ENCODE measurements around the gene FXYD2. TPM values are rescaled to one million over a fixed set of nuclear protein-coding genes. Genes with fewer than 3 reads are reported as not detected.
"Not testable (repeated sequence)": the region's sequence is repeated elsewhere in the genome, so short reads cannot be mapped to it uniquely, and the experiment has no call there.

Gene FXYD2
- total RNA-seq, 1 donor from 2014 or later: 1.5 TPM

GRCh38 chr11:117820071-117820470 lies 4.5 kb downstream of the FXYD2 start:
- no peak for DNase-seq

DNA sequence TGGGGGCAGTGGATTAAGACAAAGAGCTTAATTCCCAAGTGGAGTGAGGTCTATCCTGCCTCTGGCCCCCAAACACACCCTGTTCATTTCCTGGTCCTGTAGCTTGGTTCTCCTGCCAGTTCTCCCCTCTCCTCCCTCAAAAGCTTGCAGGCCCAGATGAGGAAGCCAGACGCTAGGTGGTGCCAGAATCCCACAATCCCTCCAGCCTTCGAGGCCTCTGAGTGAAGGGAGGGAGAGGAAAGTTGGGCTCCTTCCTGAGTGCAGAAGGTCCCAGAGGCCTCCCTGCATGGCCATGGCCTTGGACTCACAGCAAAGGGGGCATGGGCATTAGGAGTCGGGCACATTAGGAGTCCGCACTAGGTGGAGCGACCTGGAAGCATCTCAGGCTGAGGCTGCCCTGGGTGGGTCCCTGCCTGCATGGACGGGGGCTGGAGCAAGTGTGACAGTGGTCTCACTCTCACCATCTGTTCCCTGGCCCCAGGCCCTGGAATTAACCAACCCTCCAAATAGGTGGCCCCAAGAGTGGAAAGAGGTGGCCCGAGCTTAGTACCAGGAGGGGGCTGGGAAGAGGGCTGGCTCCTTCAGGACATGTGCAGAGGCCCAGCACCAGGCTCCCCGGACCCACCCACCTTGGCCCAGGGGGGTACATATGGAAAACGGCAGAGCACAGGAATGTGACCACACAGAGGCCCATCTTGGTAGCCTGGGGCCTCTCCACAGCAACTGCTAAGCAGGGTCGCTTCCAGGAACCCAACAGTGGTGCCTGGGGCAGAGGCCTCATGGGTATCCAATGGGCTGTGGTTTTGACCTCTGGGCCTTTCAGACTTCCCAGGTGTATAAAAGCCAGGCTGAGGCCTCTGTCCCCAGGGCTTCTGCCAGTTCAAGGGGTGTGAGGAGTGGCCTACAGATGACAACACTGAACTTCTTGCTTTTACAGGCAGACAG lies 5.2 kb downstream of the FXYD2 start:
- peak; percentile 75 for DNase-seq

DNA sequence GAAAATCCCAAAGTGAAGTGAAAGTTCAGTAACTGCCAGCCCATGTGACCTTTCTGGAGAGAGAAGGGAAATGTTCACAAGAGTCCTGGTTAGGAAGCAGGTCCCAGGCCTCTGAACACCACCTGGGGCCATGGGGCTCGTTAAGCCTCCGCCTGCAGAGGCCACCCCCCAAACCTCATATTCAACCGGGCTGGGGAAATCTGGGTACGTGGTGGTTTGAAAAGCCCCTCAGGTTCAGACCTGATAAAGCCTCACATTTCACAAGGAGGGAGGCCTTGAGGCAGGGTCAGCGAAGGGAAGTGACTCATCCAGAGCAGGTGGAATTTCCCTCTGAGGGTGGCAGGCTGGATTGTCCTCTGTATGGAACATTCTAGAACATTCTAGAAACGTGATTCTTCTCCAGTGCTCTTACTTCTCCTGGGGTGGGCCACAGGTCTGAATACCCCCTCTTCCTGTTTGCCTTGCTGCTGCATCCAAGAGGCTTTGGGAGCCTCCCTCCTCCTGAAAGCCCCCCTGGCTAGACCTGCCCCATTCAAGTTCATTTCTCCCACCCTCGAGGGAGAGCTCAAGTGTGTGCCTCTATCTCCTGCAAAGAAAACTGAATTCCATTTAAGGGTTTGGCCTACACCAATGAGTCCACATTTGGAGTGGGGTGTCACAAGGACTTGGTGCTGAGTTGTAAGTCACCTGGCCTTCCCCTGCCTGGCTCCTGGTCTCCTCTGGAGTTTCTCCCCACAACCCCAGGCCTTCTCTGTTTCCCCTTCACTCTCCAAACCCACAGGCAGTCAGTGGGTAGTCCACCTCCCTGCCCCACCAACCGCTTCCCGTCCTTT lies 6.3 kb downstream of the FXYD2 start:
- no peak for DNase-seq

DNA sequence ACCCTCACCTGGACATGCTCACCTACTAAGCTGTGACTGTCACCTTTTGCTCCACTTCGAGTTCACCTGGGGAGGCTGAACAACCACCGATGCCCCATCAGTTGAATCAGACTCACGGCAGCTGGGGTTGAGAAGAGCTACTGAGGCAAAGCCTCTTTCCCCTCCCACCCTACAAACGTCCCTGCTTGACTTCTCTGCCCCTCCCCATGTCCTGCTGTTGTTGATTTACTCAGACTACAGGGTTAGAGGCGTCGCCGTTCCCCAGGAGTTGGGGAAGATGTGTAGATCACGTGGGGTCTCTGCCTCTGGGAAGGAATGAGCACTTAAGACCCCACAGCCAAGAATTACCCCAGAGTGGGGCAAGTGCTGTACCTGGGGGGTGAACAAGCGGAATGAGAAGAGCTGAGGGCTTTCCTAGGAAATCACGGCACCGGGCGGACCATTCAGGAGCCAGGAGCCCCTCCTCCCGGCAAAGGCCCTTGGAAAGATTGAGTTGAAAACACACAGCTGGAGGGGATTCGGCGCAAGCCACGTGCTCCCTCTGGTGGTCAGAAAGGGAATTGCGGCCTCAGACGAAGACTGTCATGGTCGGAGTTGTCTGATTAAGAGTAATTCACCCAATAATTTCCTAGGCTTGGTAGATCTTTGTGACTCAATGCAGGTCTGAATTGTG lies 7.0 kb downstream of the FXYD2 start:
- DNase-seq: peak; percentile 90

DNA sequence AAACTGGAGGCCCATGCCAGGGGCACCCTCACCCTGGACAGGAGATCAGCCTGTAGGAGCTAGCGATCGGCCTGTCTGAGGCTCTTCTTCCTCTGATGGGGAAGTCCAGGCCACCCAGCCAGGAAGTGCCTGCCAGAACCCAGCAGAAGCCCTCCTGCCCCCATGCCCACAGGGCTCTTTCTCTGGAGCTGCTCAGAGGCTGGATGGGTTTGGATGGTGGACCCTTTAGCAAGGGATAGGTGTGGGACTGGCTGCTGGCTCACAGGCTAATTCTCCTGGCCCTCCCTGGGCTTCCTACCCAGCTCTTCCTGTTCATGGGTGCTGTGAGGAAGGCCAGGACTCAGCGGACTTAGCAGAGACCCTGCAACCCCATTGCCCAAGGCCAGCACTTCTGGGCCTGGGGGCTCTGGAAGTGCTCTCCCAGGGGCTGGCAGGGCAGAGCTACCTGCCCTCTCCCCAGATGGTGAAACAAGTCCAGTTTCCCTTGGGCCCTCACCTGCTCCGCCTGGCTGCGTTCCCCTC lies 7.6 kb downstream of the FXYD2 start:
- no peak for DNase-seq

DNA sequence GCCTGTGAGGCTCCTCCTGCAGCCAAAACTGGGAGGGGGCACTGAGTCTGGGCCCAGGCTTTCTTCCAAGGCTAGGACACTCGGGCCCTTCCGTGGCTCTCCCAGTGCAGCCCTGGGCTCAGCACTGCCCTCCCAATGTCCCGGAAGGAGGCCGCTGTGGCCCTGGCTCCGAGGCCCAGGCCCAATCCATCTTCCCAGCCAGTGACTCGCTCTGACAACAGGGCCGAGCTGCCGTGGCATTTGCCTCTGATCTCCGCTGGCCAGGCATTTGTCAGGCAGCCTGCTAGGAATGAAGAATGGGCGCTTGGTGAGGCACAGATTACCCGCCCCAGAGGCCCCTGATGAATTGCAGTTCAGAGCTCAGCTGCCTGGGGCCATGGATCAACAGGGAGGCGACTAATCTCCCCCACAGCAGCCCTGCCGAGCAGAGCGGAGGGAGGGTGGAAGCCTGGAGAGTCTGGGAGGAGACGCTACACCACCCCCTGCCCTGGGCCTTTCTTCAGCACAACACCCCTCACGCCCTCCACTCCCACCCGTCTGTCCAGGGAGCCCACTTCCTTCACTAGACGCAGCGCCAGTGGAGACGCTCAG lies 8.3 kb downstream of the FXYD2 start:
- DNase-seq: peak; percentile 22

- DNase-seq: no peak
Observed at GRCh38 chr11:117815262-117815803, 9.2 kb downstream of the FXYD2 start.

- DNase-seq: no peak
Observed at GRCh38 chr11:117814766-117815261, 9.7 kb downstream of the FXYD2 start.

GRCh38 chr11:117814204-117814765 lies 10.3 kb downstream of the FXYD2 start:
- DNase-seq: no peak

GRCh38 chr11:117810056-117810451 lies 14.5 kb downstream of the FXYD2 start:
- not testable (repeated sequence) for DNase-seq

DNA sequence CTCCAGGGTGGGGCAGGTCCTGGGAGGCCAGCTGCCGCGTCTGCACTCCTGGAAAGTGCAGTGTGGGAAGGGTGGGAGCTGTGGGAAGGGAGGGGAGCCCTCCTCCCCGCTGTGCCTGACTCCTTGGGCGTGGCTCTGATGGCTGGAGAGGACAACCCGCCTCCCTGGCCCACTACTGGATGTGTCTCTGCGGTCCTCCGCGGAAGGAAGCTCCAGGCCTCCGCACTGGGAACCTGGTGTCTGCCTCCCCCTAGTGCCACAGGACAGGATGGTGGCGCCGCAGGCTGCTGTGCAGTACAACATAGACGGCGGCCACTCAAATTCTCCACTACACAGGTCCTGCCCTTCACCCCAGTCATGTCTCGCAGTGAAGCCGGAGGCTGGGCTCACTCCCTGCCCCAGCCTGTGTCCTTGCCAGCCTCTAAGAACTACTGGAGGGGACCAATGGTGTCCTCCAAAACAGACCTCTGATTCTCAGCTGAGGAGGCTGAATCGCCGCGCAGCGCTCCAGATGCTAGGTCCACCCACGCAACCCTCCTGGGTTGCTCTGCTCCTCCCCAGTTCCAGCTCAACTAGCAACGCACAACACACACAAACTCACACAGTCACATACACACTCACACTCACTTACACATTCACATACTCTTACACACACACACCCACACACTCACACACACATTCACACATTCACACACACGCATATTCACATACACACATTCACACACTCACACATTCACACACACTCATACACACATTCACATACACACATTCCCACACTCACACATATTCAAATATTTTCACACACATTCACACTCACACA lies 15.1 kb downstream of the FXYD2 start:
- DNase-seq: peak; percentile 62

DNA sequence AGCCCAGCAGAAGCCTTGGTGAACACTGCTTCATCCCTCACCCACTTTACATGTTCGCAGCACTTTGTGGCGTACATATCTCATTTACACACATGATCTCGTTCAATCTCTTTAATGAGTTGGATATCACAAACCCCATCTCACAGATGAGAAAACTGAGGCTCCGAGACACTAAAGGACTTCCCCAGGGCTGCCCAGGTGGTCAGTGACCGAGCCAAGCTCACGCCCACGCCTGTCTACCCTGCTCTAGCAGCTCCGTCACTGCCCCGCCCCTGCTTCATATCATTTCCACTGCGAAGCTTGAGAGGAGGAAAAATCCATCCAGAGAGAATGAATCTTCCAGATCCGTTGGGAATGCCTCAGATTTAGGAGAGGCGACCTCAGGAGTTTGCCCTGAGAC lies 15.8 kb downstream of the FXYD2 start:
- no peak for DNase-seq

DNA sequence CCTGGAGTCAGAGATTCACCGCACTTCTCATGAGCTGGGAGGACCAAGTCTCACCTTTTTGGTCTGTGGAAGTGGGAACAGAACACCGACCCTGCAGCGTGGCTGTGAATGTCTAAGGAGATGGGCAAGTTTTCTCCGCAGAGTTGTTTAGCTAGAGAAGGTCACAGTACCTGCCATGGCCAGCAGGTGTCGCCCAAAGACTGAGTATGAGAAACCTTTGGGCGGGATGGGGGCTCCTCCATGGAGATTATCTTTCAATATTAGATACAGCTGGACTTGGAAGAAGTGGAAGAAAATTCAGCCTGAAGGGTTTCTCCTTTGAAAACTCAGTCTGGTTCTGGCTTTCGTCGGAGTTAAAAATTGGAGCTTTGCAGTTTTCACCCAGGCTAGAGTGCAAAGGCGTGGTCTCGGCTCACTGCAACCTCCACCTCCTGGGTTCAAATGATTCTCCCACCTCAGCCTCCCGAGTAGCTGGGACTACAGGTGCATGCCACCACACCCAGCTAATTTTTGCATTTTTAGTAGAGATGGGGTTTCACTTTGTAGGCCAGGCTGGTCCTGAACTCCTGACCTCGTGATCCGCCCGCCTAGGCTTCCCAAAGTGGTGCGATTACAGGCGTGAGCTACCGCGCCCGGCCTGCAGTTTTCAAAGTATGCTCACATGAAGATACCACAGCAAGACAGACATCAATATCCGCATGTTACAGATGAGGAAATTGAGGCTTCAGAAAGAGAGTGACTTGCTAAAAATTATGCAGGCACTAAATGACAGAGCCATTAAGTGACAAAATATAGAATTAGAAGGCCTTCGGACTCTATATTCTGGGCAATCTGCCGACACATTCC lies 16.8 kb downstream of the FXYD2 start:
- peak; percentile 83 for DNase-seq

GRCh38 chr11:117806846-117807245 lies 17.7 kb downstream of the FXYD2 start:
- DNase-seq: no peak

DNA sequence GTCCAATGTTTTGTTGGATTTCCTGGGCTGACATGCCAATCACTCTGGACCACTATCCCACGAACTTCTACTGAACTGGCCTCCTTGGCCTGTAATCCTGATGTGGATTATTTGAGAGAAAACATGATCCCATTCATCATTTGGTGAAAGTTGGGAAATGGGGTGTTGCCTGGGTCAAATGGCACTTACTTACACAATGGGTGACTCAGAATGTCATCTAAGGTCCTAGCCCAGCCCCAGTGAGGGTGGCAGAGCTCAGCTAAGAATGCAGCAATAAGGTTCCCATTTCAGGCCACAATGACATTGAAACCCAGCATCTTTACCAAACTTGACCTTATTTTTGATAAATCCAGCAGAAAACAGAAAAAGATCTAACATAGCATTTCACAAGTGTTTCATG lies 19.5 kb downstream of the FXYD2 start:
- DNase-seq: no peak

- no peak for DNase-seq
Observed at GRCh38 chr11:117803896-117804295, 20.6 kb downstream of the FXYD2 start.

DNA sequence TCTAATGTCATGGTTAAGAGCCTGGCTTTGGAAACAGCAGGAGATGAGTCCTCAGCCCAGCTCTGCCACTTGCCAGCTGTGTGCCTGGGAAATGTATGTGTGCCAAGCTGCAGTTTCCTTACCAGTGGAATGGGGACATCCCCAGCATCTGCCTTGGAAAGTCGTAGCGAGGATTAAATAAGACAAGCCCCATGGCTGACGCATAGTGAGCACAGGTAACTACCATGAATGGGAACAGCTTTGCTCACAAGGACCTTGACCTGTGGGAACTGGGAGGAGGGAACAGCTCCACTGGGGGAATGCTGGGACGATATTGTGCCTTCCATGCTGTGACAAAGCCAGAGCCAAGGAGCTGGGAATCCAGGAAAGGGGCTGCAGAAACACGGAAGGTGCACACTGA lies 24.9 kb downstream of the FXYD2 start:
- no peak for DNase-seq

GRCh38 chr11:117796872-117797529 lies 27.5 kb downstream of the FXYD2 start, which contains the start of gene DSCAML1:
Gene DSCAML1 (minus strand): TSS chr11:117797216. CDS start chr11:117797079, 137 bp downstream.
- DNase-seq: no peak
